Naive thymus-derived CD4-positive, alpha-beta T cell (primary cell): ENCODE data around the gene TTC39C. TPM values are rescaled to one million over a fixed set of nuclear protein-coding genes. Genes with fewer than 3 reads are reported as not detected.

Source experiments
- ATAC-seq: fragments of 150-1000 bp; cut with Tn5 transposase; 2 replicates; pipeline ENCODE4 v1.10.0; 2021; ENCODE audit warnings: mild to moderate bottlenecking, moderate library complexity
- CTCF ChIA-PET: fragments of 350-600 bp; sonication (Branson Sonifier 250); formaldehyde crosslinking; loops from one replicate; lab custom pipeline; 2021; ENCODE audit warnings: antibody characterized with exemption; lab: Charles Lee
- POLR2A ChIA-PET: fragments of 350-600 bp; sonication (Branson Sonifier 250); formaldehyde crosslinking; loops from one replicate; lab custom pipeline; 2021; ENCODE audit warnings: antibody characterized with exemption, inconsistent platforms; lab: Charles Lee
- DNase-seq, 9 donors: peaks; one replicate each; pipeline versions ENCODE4 v3.0.0 to v3.0.0-alpha.2; 2020 to 2022; ENCODE audit warnings: mixed read lengths in 1 of 9
- H3K27ac ChIP-seq: one replicate; pipeline ENCODE4 v1.7.0; 2013; ENCODE audit warnings: mild to moderate bottlenecking, low read depth, low read length, moderate library complexity
- H3K27me3 ChIP-seq, 2 donors: one replicate each; pipeline ENCODE4 v1.7.0; 2013; ENCODE audit warnings: low read length in 2 of 2, mild to moderate bottlenecking in 2 of 2, moderate library complexity in 2 of 2; ENCODE audit not compliant: control insufficient read depth in 2 of 2, insufficient read depth in 2 of 2
- H3K36me3 ChIP-seq, 3 experiments: 1 replicate in 2 of 3; 2 replicates in 1 of 3; pipeline ENCODE4 v1.7.0; 2013; ENCODE audit warnings: low read length in 3 of 3, mild to moderate bottlenecking in 3 of 3, moderate library complexity in 1 of 3; ENCODE audit not compliant: insufficient read depth in 3 of 3, control insufficient read depth in 2 of 3
- H3K4me1 ChIP-seq, 2 donors: one replicate each; pipeline ENCODE4 v1.7.0; 2013; ENCODE audit warnings: low read length in 2 of 2, mild to moderate bottlenecking in 2 of 2, moderate library complexity in 1 of 2; ENCODE audit not compliant: control insufficient read depth in 2 of 2, insufficient read depth in 2 of 2
- H3K4me3 ChIP-seq: 2 replicates; pipeline ENCODE4 v1.7.0; 2013; ENCODE audit warnings: mild to moderate bottlenecking, low read length
- H3K9me3 ChIP-seq, 3 experiments: 1 replicate in 2 of 3; 2 replicates in 1 of 3; pipeline ENCODE4 v1.7.0; 2013; ENCODE audit warnings: low read length in 3 of 3; ENCODE audit not compliant: control insufficient read depth in 2 of 3
- H3K27ac Mint-ChIP-seq, 9 donors: one replicate each; pipeline ENCODE4 v1.8.0; 2020 to 2022; ENCODE audit warnings: mixed read lengths in 9 of 9, mild to moderate bottlenecking in 8 of 9, moderate library complexity in 5 of 9, inconsistent platforms in 2 of 9
- H3K27me3 Mint-ChIP-seq, 5 donors: one replicate each; pipeline ENCODE4 v1.8.0; 2021 to 2022; ENCODE audit warnings: mixed read lengths in 5 of 5, mild to moderate bottlenecking in 1 of 5
- H3K36me3 Mint-ChIP-seq, 5 donors: one replicate each; pipeline ENCODE4 v1.8.0; 2020 to 2022; ENCODE audit warnings: mixed read lengths in 5 of 5, mild to moderate bottlenecking in 3 of 5, inconsistent platforms in 1 of 5
- H3K4me1 Mint-ChIP-seq, 7 donors: one replicate each; pipeline ENCODE4 v1.8.0; 2020 to 2022; ENCODE audit warnings: mixed read lengths in 7 of 7, mild to moderate bottlenecking in 3 of 7, inconsistent platforms in 1 of 7
- H3K4me3 Mint-ChIP-seq, 10 donors: one replicate each; pipeline ENCODE4 v1.8.0; 2020 to 2022; ENCODE audit warnings: mild to moderate bottlenecking in 10 of 10, mixed read lengths in 10 of 10, moderate library complexity in 6 of 10, inconsistent platforms in 2 of 10
- H3K9me3 Mint-ChIP-seq, 11 donors: one replicate each; pipeline ENCODE4 v1.8.0; 2020 to 2022; ENCODE audit warnings: mixed read lengths in 11 of 11, mild to moderate bottlenecking in 4 of 11, inconsistent platforms in 1 of 11, moderate library complexity in 1 of 11
- intact Hi-C, 2 donors: fragments of 100-400 bp; cut with micrococcal nuclease; formaldehyde crosslinking; loops; one replicate each; pipeline ENCODE4 v1.15.1; 2023
- polyA plus RNA-seq, 2 donors: library from polyadenylated mRNA; unstranded; fragments of 300-500 nt; fragmentation: Illumina TruSeq; gene quantifications; one replicate each; pipeline ENCODE4 v1.2.3, GENCODE V29; 2021
- total RNA-seq, 6 experiments: library from RNA in 5 of 6; stranded (reverse) in 5 of 6; gene quantifications; 1 replicate in 5 of 6; 2 replicates in 1 of 6; pipeline ENCODE4 v1.2.3 and lab custom pipeline; 2021 to 2026

The TTC39C gene
- total and polyA plus RNA-seq, 7 experiments from 2014 or later = 51.4 to 98.8 (median 87.7) TPM

GRCh38 chr18:23977719-23978483 is 36.7 kb upstream of the TTC39C start:
- Mint-ChIP-seq H3K36me3 (peaks cover 0 to 30% (median 4%) of the 10 kb centered on the region in 5 donors), H3K4me3 (peak overlapping the region in 6 of 10 donors; percentile 30 to 51 (median 43)), H3K27ac (peak overlapping the region; percentile 43 to 92 (median 77)), H3K27me3 (peaks cover 0 to 32% (median 0%) of the 10 kb centered on the region in 5 donors), H3K4me1 (peaks cover 15 to 43% (median 30%) of the 10 kb centered on the region in 7 donors), H3K9me3 (peaks cover 0 to 18% (median 6%) of the 10 kb centered on the region in 11 donors)
- DNase-seq (peak in 7 of 9 donors; percentile 50 to 73 (median 65)), ATAC-seq (peak; percentile 87)
- Histone ChIP-seq H3K27ac (no peak overlapping the region), H3K4me3 (no peak overlapping the region), H3K4me1 (peaks cover 13 to 19% of the 10 kb centered on the region in 2 donors), H3K27me3 (no peaks in the 10 kb centered on the region), H3K36me3 (no peaks in the 10 kb centered on the region), H3K9me3 (no peaks in the 10 kb centered on the region)
- intact Hi-C loops = loop anchor here in 1 of 2 donors (1.0 kb wide), 2 partner anchors 8 to 14 kb away; no protein-coding TSS in a partner anchor
- POLR2A ChIA-PET = interaction anchor here (1.2 to 3.5 kb wide), 5 partner anchors 9 to 44 kb away, joined by 3 to 14 read pairs (median 4); no protein-coding TSS in a partner anchor
- CTCF ChIA-PET = interaction anchor here (1.4 kb wide), 1 partner anchor 33 kb away, joined by 4 read pairs; no protein-coding TSS in a partner anchor

- H3K36me3 ChIP-seq = no peaks in the 10 kb centered on the region
- Mint-ChIP-seq H3K9me3 (peaks cover 0 to 15% (median 5%) of the 10 kb centered on the region in 11 donors), H3K36me3 (peaks cover 0 to 21% (median 4%) of the 10 kb centered on the region in 5 donors), H3K27ac (peak overlapping the region in 6 of 9 donors; percentile 1 to 85 (median 50)), H3K4me3 (no peak overlapping the region), H3K27me3 (peaks cover 0 to 10% (median 0%) of the 10 kb centered on the region in 5 donors), H3K4me1 (peaks cover 16 to 40% (median 27%) of the 10 kb centered on the region in 7 donors)
- H3K27me3 ChIP-seq = no peaks in the 10 kb centered on the region
- no peaks in the 10 kb centered on the region for H3K9me3 ChIP-seq
- ATAC-seq (no peak), DNase-seq (no peak)
- H3K4me3 ChIP-seq = no peak overlapping the region
- intact Hi-C loops = no loop called here
- ChIA-PET CTCF (interaction anchor here (1.5 kb wide), 1 partner anchor 29 kb away, joined by 5 read pairs; no protein-coding TSS in a partner anchor), POLR2A (interaction anchor here (1.0 to 1.3 kb wide), 2 partner anchors 10 to 11 kb away, joined by 4 to 5 read pairs; no protein-coding TSS in a partner anchor)
- peaks cover 10 to 19% of the 10 kb centered on the region in 2 donors for H3K4me1 ChIP-seq
- H3K27ac ChIP-seq = no peak overlapping the region
These were observed 33.1 kb upstream of the TTC39C start for GRCh38 chr18:23981369-23981980.

GRCh38 chr18:23982155-23983079 is 32.1 kb upstream of the TTC39C start:
- Histone ChIP-seq H3K4me1 (peaks cover 10 to 18% of the 10 kb centered on the region in 2 donors), H3K4me3 (no peak overlapping the region), H3K9me3 (no peaks in the 10 kb centered on the region), H3K27me3 (no peaks in the 10 kb centered on the region), H3K27ac (no peak overlapping the region), H3K36me3 (no peaks in the 10 kb centered on the region)
- ATAC-seq (no peak), DNase-seq (no peak)
- peaks cover 14 to 40% (median 32%) of the 10 kb centered on the region in 7 donors for H3K4me1 Mint-ChIP-seq
- peaks cover 0 to 15% (median 8%) of the 10 kb centered on the region in 5 donors for H3K36me3 Mint-ChIP-seq
- peak overlapping the region in 5 of 9 donors; percentile 17 to 85 (median 23) for H3K27ac Mint-ChIP-seq
- intact Hi-C loops = loop anchor here in 1 of 2 donors (1.0 kb wide), 1 partner anchor 10 kb away; no protein-coding TSS in a partner anchor
- ChIA-PET CTCF (no interaction called here), POLR2A (interaction anchor here (1.3 kb wide), 1 partner anchor 11 kb away, joined by 3 read pairs; no protein-coding TSS in a partner anchor)
- H3K4me3 Mint-ChIP-seq = no peak overlapping the region
- H3K27me3 Mint-ChIP-seq = peaks cover 0 to 4% (median 0%) of the 10 kb centered on the region in 5 donors
- peaks cover 0 to 11% (median 2%) of the 10 kb centered on the region in 11 donors for H3K9me3 Mint-ChIP-seq

GRCh38 chr18:23983112-23983511 is 31.4 kb upstream of the TTC39C start:
- H3K4me3 ChIP-seq = no peak overlapping the region
- Mint-ChIP-seq H3K4me1 (peaks cover 9 to 40% (median 29%) of the 10 kb centered on the region in 7 donors), H3K4me3 (no peak overlapping the region), H3K27me3 (peaks cover 0 to 4% (median 0%) of the 10 kb centered on the region in 5 donors), H3K27ac (peak overlapping the region in 4 of 9 donors; percentile 17 to 29 (median 22)), H3K36me3 (peaks cover 0 to 14% (median 9%) of the 10 kb centered on the region in 5 donors), H3K9me3 (peaks cover 0 to 13% (median 3%) of the 10 kb centered on the region in 11 donors)
- H3K36me3 ChIP-seq = no peaks in the 10 kb centered on the region
- peaks cover 4 to 11% of the 10 kb centered on the region in 2 donors for H3K4me1 ChIP-seq
- intact Hi-C loops = loop anchor here in 1 of 2 donors (1.0 kb wide), 1 partner anchor 9 kb away; no protein-coding TSS in a partner anchor
- H3K9me3 ChIP-seq = no peaks in the 10 kb centered on the region
- ChIA-PET CTCF (no interaction called here), POLR2A (interaction anchor here (0.6 to 1.3 kb wide), 2 partner anchors 11 to 25 kb away, joined by 3 read pairs; no protein-coding TSS in a partner anchor)
- H3K27ac ChIP-seq = no peak overlapping the region
- ATAC-seq (no peak), DNase-seq (no peak)
- no peaks in the 10 kb centered on the region for H3K27me3 ChIP-seq

- peak overlapping the region in 2 of 9 donors; percentile 26 to 61 for H3K27ac Mint-ChIP-seq
- ATAC-seq = no peak
These were observed 27.8 kb upstream of the TTC39C start for GRCh38 chr18:23986600-23987359.

More at GRCh38 chr18:23986600-23987359, 27.8 kb upstream of the TTC39C start:
- Mint-ChIP-seq H3K4me1 (peaks cover 7 to 47% (median 39%) of the 10 kb centered on the region in 7 donors), H3K4me3 (no peak overlapping the region), H3K27me3 (peaks cover 0 to 13% (median 0%) of the 10 kb centered on the region in 5 donors), H3K9me3 (peaks cover 0 to 23% (median 5%) of the 10 kb centered on the region in 11 donors), H3K36me3 (peaks cover 0 to 15% (median 9%) of the 10 kb centered on the region in 5 donors)
- Histone ChIP-seq H3K27me3 (no peaks in the 10 kb centered on the region), H3K4me1 (peaks cover 7 to 21% of the 10 kb centered on the region in 2 donors), H3K27ac (no peak overlapping the region), H3K36me3 (no peaks in the 10 kb centered on the region), H3K9me3 (no peaks in the 10 kb centered on the region), H3K4me3 (no peak overlapping the region)
- no peak for DNase-seq
- POLR2A ChIA-PET = interaction anchor here (0.6 to 1.6 kb wide), 6 partner anchors 12 to 47 kb away, joined by 3 to 6 read pairs (median 3); no protein-coding TSS in a partner anchor
- intact Hi-C loops = no loop called here
- CTCF ChIA-PET = interaction anchor here (0.5 kb wide), 1 partner anchor 396 kb away, joined by 4 read pairs; no protein-coding TSS in a partner anchor
